Ascending aorta (tissue), 2 donors: ENCODE results near the gene TMEM247. TPM values are rescaled to one million over a fixed set of nuclear protein-coding genes. Genes with fewer than 3 reads are reported as not detected.

Experiments
- DNase-seq, 2 donors: peaks; one replicate each; pipeline ENCODE4 v3.0.0-alpha.2; 2019; ENCODE audit warnings: low spot score in 2 of 2
- H3K27ac ChIP-seq, 2 donors: fragments of 200-600 bp; sonication (generic); one replicate each; pipeline ENCODE4 v1.5.1; 2016 to 2017; ENCODE audit warnings: mild to moderate bottlenecking in 1 of 2
- H3K27me3 ChIP-seq: fragments of 200-600 bp; sonication (generic); one replicate; pipeline ENCODE4 v1.5.1; 2017
- H3K36me3 ChIP-seq, 2 donors: fragments of 200-600 bp; sonication (generic); one replicate each; pipeline ENCODE4 v1.5.1; 2016
- H3K4me1 ChIP-seq, 2 donors: fragments of 200-600 bp; sonication (generic); one replicate each; pipeline ENCODE4 v1.5.1; 2016 to 2017; ENCODE audit warnings: mild to moderate bottlenecking in 1 of 2
- H3K4me3 ChIP-seq, 2 donors: fragments of 200-600 bp; sonication (generic); one replicate each; pipeline ENCODE4 v1.5.1; 2016 to 2017; ENCODE audit warnings: mild to moderate bottlenecking in 1 of 2
- H3K9me3 ChIP-seq, 2 donors: fragments of 200-600 bp; sonication (generic); one replicate each; pipeline ENCODE4 v1.5.1; 2016
- CTCF ChIP-seq, 3 experiments: fragments of 200-600 bp in 2 of 3; fragments of 450-650 bp in 1 of 3; sonication (generic) in 2 of 3; IDR thresholded peaks; one replicate each; pipeline ENCODE4 v1.5.1; 2016 to 2019; ENCODE audit warnings: antibody characterized with exemption in 3 of 3, mild to moderate bottlenecking in 1 of 3, moderate library complexity in 1 of 3
- intact Hi-C: fragments of 100-400 bp; cut with DNase I; formaldehyde crosslinking; loops from one replicate; pipeline ENCODE4 v1.15.1; 2023
- total RNA-seq: library from RNA; depleted of rRNA; stranded (reverse); fragments of >200 nt; gene quantifications from one replicate; pipeline ENCODE4 v1.1.0, GENCODE V29; 2016

Gene TMEM247
- total RNA-seq, 1 donor from 2014 or later: not detected

- no peak overlapping the region for H3K4me3 ChIP-seq
- H3K36me3 ChIP-seq: no peaks in the 10 kb centered on the region
- intact Hi-C loops: no loop called here
- H3K9me3 ChIP-seq: no peaks in the 10 kb centered on the region
- peaks cover 0 to 5% of the 10 kb centered on the region in 2 donors for H3K4me1 ChIP-seq
- H3K27me3 ChIP-seq: no peaks in the 10 kb centered on the region
- H3K27ac ChIP-seq: no peak overlapping the region
- TF ChIP-seq CTCF (IDR thresholded peaks at IDR 0.05): no peak
- no peak for DNase-seq
Measured at GRCh38 chr2:46448111-46448510, 31.3 kb upstream of the TMEM247 start.

- Histone ChIP-seq H3K4me3 (no peak overlapping the region), H3K27ac (no peak overlapping the region)
- TF ChIP-seq CTCF (IDR thresholded peaks at IDR 0.05): no peak
Measured at GRCh38 chr2:46448641-46449040, 30.7 kb upstream of the TMEM247 start.

GRCh38 chr2:46449700-46450099 is 29.7 kb upstream of the TMEM247 start:
- DNase-seq: no peak
- H3K4me1 ChIP-seq: peaks cover 0 to 5% of the 10 kb centered on the region in 2 donors
- intact Hi-C loops: no loop called here
- H3K4me3 ChIP-seq: no peak overlapping the region
- no peak for TF ChIP-seq CTCF (IDR thresholded peaks at IDR 0.05)
- H3K36me3 ChIP-seq: no peaks in the 10 kb centered on the region
- no peaks in the 10 kb centered on the region for H3K27me3 ChIP-seq
- no peaks in the 10 kb centered on the region for H3K9me3 ChIP-seq
- H3K27ac ChIP-seq: no peak overlapping the region

More at GRCh38 chr2:46448641-46449040, 30.7 kb upstream of the TMEM247 start:
- no peak for DNase-seq
- H3K9me3 ChIP-seq: no peaks in the 10 kb centered on the region
- H3K27me3 ChIP-seq: no peaks in the 10 kb centered on the region
- intact Hi-C loops: no loop called here
- H3K4me1 ChIP-seq: peaks cover 0 to 5% of the 10 kb centered on the region in 2 donors
- no peaks in the 10 kb centered on the region for H3K36me3 ChIP-seq

- peaks cover 0 to 5% of the 10 kb centered on the region in 2 donors for H3K4me1 ChIP-seq
- no peak for DNase-seq
- TF ChIP-seq CTCF (IDR thresholded peaks at IDR 0.05): no peak
- no peaks in the 10 kb centered on the region for H3K36me3 ChIP-seq
- intact Hi-C loops: no loop called here
- no peaks in the 10 kb centered on the region for H3K9me3 ChIP-seq
- no peak overlapping the region for H3K4me3 ChIP-seq
- no peak overlapping the region for H3K27ac ChIP-seq
- no peaks in the 10 kb centered on the region for H3K27me3 ChIP-seq
Measured at GRCh38 chr2:46451131-46451711, 28.1 kb upstream of the TMEM247 start.

- intact Hi-C loops: no loop called here
- no peak overlapping the region for H3K27ac ChIP-seq
- H3K9me3 ChIP-seq: no peaks in the 10 kb centered on the region
- no peaks in the 10 kb centered on the region for H3K36me3 ChIP-seq
- TF ChIP-seq CTCF (IDR thresholded peaks at IDR 0.05): no peak
- H3K4me3 ChIP-seq: no peak overlapping the region
- no peaks in the 10 kb centered on the region for H3K27me3 ChIP-seq
- no peak for DNase-seq
- peaks cover 0 to 6% of the 10 kb centered on the region in 2 donors for H3K4me1 ChIP-seq
Measured at GRCh38 chr2:46456789-46457188, 22.6 kb upstream of the TMEM247 start.
